RPMI8226 (cell line): ENCODE data around the gene PABPC4L.
A peak's percentile ranks its signal among the peaks of the same experiment; 100 is the strongest.
"Not testable (repeated sequence)": the region's sequence is repeated elsewhere in the genome, so short reads cannot be mapped to it uniquely, and the experiment has no call there.

Experiments
- DNase-seq: peaks from one replicate; pipeline ENCODE4 v3.0.0-alpha.2; 2015

PABPC4L gene

DNA sequence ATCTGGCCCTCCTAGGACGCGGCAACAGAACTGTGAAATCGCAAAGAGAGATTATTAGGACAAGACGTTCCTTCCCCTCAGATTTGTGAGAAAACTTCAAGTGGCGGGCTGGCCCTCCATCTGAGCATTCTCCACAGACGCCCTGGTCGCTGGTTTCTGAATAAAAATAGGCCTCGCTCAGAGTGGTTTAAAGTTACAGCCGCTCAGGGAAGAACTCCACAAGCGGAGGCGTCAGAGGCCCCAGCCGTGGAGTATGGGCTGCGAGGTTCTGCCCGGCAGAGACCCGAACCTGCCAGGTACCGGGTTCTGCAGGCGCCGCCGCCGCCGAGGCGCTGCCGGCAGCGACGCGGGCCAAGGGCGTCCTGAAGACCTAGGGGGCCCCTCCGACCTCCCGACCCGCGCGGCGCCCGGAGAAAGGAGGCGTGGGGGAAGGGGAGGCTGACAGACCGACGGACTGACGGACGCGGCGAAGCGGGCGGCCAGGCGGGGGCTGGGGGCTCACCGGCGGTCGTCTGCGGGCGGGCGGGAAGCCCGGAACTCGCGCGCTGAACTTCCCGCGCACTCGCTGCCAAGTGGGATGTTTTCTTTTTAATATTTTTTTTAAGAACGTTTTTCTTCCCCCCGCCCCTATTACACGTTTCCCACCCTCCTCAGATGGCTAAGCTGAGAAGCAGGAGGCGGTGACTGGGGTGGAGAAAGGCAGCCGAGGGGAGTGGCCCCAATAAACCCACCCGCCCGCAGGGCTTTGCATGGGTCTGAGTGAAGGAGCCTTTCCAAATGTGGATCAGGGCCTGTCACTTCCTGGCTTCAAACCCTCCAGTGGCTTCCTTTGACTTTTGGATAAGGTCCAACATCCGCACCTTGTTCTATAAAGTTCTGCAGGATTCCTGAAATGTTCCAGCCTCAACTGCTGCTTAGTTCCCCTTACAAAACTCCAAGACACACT, at the start of gene PABPC4L:
Gene PABPC4L (minus strand): TSS at position 574 of the 946 bp plus-strand sequence. CDS start 770 bp downstream, outside the sequence.
- DNase-seq, result no peak

DNA sequence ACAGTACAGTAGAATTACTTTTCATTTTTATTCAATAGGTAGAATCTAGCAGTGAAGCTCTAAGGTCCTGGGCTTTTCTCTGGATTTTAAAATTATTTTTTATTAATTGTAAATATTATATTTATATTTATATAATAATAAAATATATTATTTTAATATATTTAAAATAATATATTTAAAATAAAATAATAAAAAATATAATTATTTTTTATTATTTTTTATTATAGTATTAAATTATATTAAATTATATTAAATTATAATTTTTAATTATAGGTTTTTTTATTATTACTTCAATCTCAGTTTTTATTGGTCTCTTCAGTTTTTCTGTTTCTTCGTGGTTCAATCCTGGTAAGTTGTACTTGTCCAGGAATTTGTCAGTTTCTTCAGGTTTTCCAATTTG, 49.7 kb upstream of the PABPC4L start:
- no peak for DNase-seq

DNA sequence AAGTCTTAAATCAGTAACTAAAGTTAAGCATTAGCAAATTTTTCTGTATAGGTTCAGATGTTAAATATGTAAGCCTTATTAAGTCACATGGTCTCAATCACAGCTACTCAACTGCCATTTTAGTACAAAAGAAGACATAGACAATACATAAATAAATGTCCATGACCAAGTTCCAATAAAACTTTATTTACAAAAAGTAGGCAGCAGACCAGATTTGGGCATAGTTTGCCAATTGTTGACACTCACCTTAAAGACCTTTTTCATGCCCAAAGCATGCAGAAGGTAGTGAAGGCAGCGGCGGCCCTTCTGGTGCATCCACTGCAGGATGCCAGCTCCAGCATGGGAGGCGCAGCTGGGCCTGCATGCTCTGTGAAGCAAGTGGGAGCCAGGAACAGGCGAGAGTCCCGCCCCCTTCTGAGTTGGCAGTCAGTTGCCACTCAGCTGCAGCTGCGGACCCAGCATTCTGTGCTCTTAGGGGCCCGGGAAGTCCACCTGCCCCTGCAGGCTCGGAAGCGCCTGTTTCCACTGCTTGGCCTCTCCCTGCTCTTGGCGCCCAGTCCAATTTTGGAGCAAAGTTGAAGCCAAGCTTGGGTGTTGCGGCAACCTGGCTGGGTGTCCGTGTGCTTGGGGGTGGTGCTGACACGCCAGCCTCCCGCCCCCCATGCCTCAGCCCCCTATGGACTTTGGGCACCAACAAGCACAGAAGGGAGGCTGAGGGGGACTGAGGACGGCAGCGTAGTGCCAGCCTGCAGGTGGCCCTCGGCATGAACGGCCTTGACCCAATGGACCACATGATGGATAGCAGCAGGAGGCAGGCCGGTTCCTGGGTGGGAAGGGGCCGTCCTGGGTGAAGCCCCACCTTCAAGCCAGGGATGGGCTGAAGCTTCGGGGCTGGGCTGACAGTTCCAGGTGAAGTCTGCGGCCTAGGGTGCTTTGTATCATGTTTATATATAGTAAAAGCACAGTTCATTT, 42.4 kb upstream of the PABPC4L start:
- DNase-seq, result no peak

DNA sequence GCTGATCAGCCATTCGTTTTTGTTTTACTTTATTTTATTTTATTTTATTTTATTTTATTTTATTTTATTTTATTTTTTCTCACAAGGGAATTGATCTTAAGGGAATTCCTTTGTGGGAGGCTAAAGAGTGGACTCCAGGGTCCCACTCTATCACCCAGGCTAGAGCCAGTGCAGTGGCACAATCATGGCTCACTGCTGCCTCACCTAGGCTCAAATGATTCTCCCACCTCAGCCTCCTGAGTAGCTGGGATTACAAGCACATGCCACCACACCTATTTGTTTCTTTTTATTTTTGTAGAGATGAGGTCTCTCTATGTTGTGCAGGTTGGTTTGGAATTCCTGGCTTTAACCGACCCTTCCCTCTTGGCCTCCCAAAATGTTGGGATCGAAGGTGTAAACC, 17.5 kb upstream of the PABPC4L start:
- DNase-seq, result no peak

DNA sequence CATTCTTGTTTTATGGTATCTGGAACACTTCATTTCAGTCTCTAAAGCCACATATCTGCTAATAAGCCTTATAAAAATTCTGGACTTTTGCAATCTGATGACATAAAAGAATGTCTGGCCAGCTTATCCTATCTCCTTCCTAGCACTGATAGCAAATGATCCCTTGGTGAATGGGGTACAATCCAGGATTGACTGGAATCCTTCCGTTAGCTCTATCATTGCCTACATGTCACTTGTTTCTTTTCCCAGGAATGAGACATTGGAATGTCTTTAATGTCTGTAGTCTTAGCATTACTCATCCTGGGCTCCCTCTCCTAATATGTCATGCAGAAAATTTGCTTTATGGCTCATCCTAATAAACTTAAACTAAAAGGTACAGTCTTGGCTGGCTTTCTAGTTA, 14.8 kb upstream of the PABPC4L start:
- DNase-seq, result no peak

DNA sequence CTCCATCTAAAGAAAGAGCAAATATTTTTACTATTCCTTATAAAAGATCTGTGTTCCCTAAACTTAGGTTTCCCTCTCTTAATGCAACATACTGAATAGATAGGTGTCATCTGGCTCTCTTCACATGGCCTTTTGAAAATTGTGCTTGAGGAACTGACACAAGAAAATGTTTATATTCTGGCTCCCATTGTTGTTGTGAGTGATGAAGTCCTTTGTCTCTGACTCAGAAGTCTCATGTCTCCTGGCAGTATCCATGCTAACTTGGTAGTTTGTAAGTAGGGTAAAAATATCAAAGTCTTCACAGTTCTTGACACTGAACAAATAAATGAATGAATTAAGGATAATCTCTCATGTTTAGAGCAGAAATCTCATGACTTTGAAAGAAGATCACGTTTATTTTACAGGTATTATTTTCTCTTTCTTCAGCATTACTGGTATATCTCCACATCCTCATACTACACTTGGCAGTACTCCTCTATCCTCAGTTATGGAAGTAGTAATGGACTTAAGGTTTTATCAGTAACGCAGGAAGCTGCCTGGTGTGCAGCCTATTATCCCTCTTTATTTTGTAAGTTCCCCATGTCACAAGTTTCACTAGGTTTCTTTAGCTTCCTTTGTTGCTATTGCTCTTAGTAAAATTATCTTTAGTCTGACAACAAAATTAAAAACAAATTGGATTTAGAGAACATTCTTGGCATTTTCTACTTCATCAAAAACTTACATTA, 14.2 kb upstream of the PABPC4L start:
- no peak for DNase-seq

DNA sequence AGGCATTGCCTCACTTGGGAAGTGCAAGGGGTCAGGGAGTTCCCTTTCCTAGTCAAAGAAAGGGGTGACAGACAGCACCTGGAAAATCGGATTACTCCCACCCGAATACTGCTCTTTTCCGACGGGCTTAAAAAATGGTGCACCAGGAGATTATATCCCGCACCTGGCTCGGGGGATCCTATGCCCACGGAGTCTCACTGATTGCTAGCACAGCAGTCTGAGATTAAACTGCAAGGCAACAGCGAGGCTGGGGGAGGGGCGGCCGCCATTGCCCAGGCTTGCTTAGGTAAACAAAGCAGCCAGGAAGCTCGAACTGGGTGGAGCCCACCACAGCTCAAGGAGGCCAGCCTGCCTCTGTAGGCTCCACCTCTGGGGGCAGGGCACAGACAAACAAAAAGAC, 6.4 kb upstream of the PABPC4L start:
- DNase-seq, result not testable (repeated sequence)

DNA sequence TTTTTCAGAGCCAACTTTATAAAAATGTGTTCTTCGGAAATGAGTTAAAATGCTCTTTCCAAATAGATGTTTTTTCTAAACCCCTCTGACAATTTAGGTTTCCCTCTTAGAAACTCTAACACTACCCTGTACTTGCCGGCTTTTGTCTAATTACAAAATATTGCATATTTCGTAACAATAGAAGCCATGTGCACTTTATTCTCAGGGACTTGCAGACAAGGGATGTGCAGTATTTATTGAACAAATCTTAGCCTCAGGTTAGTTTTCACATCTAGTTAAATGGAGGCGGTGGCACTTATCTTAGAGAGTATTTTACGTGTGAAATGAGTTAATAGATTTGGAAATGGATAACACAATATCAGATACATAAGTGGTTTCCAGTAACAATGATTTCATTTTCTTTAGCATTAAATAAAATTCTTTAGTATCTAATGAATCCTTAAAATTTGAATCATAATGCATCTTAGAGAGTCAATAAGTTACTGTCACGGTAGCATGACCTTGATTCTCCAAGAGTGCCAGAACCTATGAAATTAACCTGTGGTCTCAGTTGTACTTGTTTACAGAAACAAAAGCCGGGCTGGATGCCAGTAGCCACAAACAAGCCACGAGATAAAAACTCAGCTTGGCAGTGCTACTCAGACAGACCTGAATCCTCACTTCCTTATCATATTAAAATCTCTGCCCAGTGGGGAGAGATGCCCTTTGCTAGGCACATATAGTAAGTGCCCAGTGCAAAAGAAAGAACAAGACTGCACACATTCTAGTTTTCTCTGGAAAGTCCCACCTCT, 772 bp upstream of the PABPC4L start:
- DNase-seq, result peak; percentile 31

DNA sequence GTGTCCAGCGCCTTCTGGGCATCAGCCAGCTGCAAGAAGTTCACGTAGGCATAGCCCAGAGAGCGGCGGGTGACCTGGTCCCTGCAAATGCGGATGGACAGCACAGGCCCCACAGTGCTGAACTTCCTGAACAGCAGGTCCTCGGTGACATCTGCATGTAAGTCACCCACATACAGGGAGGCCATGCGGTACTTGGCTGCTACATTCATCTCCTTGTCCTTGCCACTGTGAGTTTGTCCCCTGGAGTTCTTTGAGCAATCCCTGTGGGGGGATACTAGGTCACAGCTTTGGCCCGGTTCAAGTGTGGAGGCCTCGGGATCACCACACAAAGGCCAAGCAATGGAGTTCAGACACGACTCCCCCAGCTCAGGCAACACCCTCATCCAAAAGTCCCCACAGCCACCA, 776 bp downstream of the PABPC4L start:
- no peak for DNase-seq

DNA sequence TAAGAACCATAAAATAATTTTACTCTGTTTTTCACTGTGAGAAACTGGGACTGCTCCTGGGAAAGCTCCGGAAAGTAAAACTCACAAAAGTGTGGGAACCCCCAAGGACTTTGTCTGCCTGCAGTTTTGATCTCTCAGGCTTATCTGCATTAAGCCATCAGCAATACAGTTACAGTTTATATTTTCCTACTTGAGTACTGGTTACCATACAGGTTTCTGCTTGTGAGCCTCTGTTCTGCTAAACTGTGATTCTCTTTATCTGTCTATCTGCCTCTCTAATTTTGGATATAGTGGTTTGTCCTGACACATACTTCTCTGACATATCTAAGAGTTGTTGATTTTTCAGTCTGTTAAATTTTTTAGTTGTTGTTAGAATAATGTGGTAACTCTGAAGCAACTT, 11.6 kb downstream of the PABPC4L start:
- DNase-seq, result no peak

DNA sequence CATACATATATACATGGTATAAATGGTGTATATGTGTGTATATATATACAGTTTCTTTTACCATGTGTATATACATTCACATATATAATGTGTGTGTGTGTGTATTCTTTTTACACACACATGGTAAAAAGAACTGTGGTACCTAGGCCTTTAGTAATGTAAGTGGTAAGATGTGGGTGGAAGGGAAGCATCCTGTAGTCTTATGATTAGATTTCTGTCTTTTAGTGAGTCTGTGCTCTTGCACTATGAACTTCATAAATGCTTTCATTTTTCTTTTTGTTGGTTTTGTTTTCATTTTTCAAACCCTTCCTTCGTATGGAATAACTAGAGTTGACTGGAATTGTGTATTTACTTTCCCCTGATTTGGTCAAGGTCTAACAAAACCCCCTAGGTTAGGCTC, 12.1 kb downstream of the PABPC4L start:
- no peak for DNase-seq

DNA sequence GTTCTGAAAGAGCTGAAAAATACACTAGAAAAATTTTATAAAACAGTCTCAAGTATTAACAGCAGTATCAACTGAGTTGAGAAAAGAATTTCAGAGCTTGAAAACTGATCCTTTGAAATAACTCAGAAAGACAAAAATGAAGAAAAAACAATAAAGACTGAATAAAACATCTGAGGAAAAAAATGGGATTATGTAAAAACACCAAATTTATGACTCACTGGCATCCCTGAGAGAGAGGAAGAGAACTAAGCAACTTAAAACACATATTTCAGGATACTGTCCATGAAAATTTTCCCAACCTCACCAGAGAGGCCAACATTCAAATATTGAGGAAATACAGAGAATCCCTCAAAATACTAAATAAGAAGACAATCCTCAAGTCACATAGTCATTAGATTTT, 22.9 kb downstream of the PABPC4L start:
- DNase-seq, result no peak

DNA sequence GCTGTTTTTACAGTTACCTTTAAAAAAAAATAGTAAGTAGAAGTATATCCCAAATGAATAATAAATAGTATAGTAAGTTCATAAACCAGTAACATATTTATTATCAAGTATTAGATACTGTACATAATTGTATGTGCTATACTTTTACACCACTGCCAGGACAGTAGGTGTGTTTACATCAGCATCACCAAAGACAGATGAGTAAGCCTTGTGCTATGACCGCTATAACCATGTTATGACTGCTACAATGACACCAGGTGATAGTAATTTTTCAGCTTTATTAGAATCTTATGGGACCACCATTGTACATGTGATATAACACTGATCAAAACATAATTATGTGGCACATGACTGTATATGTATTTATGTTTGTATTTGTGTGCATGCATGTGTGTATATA, 27.3 kb downstream of the PABPC4L start:
- no peak for DNase-seq

DNA sequence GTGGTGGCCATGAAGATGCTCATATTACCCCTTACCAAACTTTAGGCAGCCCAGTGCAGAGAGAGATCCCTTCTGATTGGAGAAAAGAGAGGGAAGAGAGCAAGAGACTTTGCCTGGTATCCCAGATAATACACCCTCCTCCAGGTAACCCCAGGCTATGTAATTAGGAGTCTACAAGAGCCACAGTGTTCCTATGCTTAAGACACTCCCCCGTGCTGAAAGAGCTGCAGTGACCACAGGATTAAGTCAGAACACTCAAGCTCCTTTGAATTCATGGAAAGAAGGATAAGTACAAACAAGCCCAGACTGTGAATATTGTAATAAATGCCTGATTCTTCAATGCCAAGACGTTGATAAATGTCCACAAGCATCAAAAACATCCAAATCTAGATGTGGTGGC, 41.4 kb downstream of the PABPC4L start:
- DNase-seq, result no peak

DNA sequence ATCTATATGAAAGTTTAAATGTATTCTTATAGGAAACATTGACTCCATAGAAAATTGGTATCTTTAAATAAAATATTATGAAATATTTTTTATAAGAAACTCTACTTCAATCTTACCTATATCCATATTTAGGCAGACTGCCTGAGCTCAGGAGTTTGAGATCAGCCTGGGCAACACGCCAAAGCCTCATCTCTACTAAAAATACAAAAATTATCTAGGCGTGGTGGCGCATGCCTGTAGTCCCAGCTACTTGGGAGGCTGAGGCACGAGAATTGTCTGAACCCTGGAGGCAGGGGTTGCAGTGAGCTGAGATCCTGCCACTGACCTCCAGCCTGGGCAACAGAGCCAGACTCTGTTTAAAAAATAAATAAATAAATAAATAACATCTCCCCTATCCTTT, 47.5 kb downstream of the PABPC4L start:
- no peak for DNase-seq

DNA sequence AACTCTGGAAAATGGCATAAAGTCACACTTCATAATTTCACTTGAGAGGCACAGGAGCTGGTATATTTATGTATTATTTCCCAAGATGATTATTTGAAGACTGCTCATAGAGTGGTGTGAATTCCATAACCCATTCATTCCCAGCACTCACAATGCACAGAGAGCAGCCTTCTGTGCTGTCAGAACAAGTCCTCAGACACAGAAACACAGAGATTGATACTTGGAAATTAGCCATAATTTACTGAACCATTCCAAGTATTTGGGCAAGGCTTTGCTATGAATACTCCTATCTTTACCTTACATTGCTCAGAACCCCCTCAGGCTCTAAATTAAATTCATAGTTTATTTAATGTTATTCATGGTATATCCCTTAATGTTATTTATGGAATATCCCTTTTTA, 53.6 kb downstream of the PABPC4L start:
- DNase-seq, result no peak
